LNCAP (cell line): ENCODE data around the gene SGCG.

ENCODE experiments used
- CTCF ChIP-seq: fragments of 450-650 bp; IDR thresholded peaks from 2 replicates; pipeline ENCODE4 v1.5.1; 2017; ENCODE audit warnings: mild to moderate bottlenecking

The SGCG gene

GRCh38 chr13:23180711-23181110, at the start of gene SGCG:
TSS of gene SGCG (plus strand) at chr13:23180979. CDS start at chr13:23203695, 22,716 bp downstream.
- TF ChIP-seq CTCF = no peak

DNA sequence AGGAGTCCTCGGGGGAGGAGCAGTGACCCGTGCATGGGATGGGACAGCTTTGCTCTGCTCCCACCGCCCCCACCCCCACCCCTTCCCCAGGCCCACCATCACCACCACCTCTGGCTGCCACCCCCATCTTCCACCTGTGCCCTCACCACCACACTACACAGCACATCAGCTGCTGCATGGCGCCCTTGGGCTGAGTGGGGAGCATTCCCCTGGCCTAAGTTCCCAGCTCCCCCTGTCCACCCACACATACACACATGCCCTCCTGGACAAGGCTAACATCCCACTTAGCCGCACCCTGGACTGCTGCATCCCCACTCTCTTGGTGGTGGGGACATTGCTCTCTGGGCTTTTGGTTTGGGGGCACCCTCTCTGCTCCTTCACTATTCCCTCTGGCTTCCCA, 46.2 kb upstream of the SGCG start:
- TF ChIP-seq CTCF = no peak

- no peak for TF ChIP-seq CTCF
These were observed 40.3 kb upstream of the SGCG start for GRCh38 chr13:23140492-23140891.

DNA sequence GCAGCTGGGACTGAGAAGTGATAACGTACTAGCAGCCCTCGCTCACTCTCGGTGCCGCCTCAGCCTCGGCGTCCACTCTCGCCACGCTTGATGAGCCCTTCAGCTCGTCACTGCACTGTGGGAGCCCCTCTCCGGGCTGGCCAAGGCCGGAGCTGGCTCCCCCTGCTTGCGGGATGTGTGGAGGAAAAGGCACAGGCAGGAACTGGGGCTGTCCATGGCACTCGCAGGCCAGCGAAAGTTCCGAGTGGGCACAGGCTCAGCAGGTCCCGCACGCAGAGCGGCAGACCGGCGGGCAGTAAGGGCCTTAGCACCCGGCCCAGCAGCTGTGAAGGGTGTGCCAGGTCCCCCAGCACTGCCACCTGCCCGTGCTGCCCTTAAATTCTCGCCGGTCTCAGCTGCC, 38.8 kb upstream of the SGCG start:
- no peak for TF ChIP-seq CTCF

GRCh38 chr13:23144431-23144830, 36.3 kb upstream of the SGCG start:
- no peak for TF ChIP-seq CTCF

DNA sequence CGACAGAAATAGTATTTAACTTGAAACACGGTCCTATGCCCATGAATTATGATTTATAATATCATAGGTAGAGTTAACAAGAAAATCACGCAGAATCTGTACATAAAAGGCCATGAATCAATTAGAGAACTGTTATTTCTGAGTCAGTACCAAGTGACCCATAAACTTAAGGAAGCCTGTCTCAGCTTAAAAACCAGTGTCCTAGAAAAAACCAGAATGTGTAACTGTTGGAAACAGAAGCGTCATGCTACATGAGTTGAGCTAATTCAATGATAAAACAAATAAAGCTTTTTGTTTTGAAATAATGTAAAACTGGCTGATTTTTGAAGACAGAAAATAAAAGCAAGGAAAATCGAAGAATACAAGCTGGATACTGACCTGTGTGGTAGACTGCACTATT, 34.8 kb upstream of the SGCG start:
- TF ChIP-seq CTCF = no peak

DNA sequence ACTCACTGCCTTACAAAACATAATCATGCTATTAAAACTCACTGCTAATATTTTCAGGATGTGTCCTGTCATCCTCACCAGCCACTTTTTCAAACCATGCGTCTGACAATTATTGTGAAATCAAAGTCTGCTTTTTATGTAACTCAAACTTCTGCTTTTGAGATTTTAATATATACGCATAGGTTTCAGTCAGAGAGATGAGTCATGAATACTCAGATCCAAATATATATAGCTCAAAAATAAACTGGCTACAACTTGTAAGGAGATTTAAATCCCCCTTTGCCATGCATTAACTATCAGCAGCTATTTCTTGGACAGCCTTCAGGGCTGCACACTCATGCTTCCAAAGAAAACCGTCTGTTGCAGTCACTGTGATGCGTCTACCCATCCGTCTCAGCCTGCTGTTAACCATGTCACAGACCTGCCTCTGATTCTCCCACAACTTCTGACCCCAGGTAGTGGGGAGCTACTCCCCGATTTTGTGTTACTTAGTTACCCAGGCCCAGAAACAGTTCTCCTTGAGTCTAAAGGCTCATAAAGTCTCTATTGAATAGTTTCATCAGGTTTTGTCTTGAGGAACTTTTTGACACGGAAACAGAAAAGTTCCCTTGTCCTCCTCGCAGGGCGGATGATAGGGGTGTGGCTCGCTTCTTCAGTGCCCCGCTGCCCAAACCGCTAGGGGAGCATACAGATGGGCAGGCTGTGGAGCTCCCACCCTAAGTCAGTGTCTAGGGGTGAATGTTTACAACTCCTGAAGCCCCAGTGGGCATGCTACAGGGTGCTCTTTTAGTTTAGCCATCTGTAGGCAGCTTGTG, 33.8 kb upstream of the SGCG start:
- no peak for TF ChIP-seq CTCF

DNA sequence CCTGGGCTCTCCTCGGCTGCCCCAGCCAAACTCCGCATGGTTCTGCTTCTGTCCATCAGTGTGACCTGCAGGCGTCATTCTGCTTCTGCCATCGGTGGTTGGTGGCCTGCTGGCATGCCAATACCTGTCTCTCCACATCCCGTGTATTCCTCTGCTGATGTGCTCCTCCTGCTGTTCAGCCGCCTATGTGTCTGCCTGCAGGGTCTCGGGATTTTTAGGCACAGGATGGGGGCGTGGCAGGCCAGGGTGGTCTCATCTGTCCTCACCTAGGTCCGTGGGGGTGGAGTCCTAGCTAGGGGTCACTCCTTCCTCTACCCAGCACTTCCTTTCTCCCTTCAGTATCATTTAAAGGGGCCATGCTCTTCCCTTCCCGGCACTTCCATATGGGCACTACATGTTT, 33.0 kb upstream of the SGCG start:
- no peak for TF ChIP-seq CTCF
